Measurements from ENCODE around the gene MAGEA8. TPM values are rescaled to one million over a fixed set of nuclear protein-coding genes. Genes with fewer than 3 reads are reported as not detected.
A peak's percentile ranks its signal among the peaks of the same experiment; 100 is the strongest.
"Not testable (repeated sequence)": the region's sequence is repeated elsewhere in the genome, so short reads cannot be mapped to it uniquely, and the experiment has no call there.

The MAGEA8 gene
- total RNA-seq, 1 donor from 2014 or later, result not detected

DNA sequence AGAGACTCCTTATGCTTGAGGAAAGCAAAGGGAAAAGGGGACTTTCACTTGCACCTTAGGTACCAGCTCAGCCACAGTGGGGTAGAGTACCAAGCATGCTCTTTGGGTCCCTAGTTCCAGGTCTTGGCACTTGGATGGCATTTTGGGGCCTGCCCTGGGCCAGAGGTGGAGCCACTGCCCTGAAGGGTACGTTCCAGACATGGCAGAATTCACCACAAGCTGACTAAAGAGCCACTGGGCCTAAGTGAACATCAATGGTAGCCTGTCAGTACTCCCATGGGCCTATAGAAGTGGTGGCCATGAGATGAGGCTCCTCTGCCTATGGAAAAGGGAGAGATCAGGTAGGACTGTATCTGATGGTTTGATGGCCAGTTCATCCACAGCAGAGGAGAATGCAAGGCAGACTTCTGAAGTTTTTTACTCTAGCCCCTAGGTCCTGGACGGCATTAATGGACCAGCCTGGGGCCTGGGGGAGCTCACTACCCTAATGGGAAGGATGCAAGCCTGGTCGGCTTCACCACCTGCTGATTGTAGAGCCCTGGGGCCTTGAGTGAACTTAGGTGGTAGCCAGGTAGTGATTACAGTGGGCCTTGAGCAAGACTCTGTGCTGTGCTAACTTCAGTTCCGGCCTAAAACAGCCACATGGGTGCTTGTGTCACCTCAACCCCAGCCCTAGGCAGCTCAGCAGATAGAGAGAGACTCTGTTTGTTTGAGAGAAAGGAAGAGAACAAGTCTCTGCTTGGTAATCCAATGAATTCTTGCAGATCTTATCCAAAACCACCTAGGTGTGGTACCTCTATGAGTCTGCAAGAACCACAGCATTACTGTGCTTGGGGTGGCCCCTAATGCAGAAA lies 28.6 kb downstream of the MAGEA8 start:
- intact Hi-C loops (cut with micrococcal nuclease), result loop anchor here (10.0 kb wide), 2 partner anchors 75 to 665 kb away; no protein-coding TSS in a partner anchor
- no peak overlapping the region for H3K27ac Mint-ChIP-seq
- peaks cover 12% of the 10 kb centered on the region for H3K4me1 Mint-ChIP-seq (ENCODE audit: low read depth)
- peaks cover 10% of the 10 kb centered on the region for H3K9me3 Mint-ChIP-seq
- no peaks in the 10 kb centered on the region for H3K27me3 Mint-ChIP-seq (ENCODE audit: low read depth)
- no peak overlapping the region for H3K4me3 Mint-ChIP-seq (ENCODE audit: low read depth)
- peaks cover 4% of the 10 kb centered on the region for H3K36me3 Mint-ChIP-seq (ENCODE audit: low read depth)
- DNase-seq (ENCODE audit: low spot score), result no peak

DNA sequence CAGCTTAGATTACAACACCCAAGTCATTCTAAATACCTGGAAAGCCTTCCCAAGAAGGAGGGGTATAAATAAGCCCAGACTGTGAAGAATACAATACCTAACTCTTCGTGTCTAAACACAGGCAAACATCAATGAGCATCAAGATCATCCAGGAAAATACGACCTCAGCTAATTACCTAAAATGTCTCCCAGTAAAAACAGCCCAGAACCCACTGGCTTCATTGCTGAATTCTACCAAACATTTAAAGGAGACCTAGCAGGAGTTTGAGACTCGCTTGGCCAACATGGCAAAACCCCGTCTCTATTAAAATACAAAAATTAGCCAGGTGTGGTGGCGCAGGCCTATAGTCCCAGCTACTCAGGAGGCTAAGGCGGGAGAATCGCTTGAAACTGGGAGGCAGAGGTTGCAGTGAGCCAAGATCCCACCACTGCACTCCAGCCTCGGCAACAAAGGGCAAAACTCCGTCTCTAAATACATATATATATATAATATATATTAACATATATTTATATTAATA lies 29.3 kb downstream of the MAGEA8 start:
- intact Hi-C loops (cut with micrococcal nuclease), result loop anchor here (10.0 kb wide), 1 partner anchor 665 kb away; no protein-coding TSS in a partner anchor
- no peak overlapping the region for H3K27ac Mint-ChIP-seq
- no peak for DNase-seq (ENCODE audit: low spot score)

DNA sequence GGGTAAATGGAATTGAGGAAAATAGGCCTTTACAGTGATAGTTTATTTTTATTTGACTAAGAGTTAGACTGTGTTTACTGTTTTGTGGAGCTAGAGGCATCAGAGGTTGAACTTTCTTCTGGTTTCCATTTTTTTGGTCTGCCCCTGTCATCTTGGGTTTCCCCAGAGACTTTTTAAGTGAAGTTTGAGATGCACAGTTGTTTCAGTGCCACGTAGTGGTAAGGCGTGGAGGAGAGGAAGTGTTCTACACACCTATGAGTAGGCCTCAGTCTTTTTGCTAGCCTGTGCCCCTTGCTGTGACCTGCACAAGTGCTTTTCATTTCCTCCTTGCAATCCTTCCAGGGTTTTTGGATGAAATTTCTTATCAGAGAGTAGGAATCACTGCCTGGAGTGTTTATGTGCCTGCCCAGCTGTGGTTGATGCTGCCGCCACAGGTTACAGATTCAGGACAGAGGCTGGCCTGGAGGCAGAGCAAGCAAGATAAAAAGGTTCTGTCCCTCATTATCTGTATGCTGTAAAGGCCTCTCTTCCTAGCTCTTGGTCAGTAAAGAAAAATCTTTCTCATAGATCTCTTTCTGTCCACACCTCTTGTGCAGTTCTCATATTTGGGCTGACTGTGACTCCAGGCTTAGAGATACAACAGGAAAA lies 35.9 kb downstream of the MAGEA8 start:
- intact Hi-C loops (cut with micrococcal nuclease), result loop anchor here (10.0 kb wide), 1 partner anchor 658 kb away; no protein-coding TSS in a partner anchor
- no peak for DNase-seq (ENCODE audit: low spot score)
- H3K27ac Mint-ChIP-seq, result peak overlapping the region; percentile 70
- peaks cover 10% of the 10 kb centered on the region for H3K9me3 Mint-ChIP-seq
- H3K4me3 Mint-ChIP-seq (ENCODE audit: low read depth), result no peak overlapping the region
- peaks cover 4% of the 10 kb centered on the region for H3K36me3 Mint-ChIP-seq (ENCODE audit: low read depth)
- peaks cover 11% of the 10 kb centered on the region for H3K4me1 Mint-ChIP-seq (ENCODE audit: low read depth)
- no peaks in the 10 kb centered on the region for H3K27me3 Mint-ChIP-seq (ENCODE audit: low read depth)

More for the DNA sequence above, 29.3 kb downstream of the MAGEA8 start:
- H3K4me1 Mint-ChIP-seq (ENCODE audit: low read depth), result peaks cover 9% of the 10 kb centered on the region
- H3K4me3 Mint-ChIP-seq (ENCODE audit: low read depth), result no peak overlapping the region
- H3K27me3 Mint-ChIP-seq (ENCODE audit: low read depth), result no peaks in the 10 kb centered on the region
- peaks cover 4% of the 10 kb centered on the region for H3K36me3 Mint-ChIP-seq (ENCODE audit: low read depth)
- peaks cover 10% of the 10 kb centered on the region for H3K9me3 Mint-ChIP-seq

DNA sequence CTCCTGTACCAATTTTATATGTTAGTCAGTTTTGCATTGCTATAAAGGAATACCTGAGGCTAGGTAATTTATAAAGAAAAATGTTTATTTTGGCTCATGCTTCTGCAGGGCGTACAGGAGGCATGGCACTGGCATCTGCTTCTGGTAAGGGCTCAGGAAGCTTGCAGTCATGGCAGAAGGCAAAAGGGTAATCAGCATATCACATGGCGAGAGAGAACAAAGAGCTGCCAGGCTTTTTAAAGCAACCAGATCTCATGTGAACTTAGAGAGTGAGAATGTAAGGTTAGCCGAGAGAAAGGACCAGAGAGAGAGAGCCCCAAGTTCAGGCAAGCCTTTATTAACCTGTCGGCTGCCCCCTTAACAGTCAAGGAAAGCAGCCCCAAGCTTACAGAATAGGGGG lies 42.9 kb downstream of the MAGEA8 start:
- H3K4me1 Mint-ChIP-seq (ENCODE audit: low read depth); intact Hi-C loops (cut with micrococcal nuclease); H3K9me3 Mint-ChIP-seq; H3K27me3 Mint-ChIP-seq (ENCODE audit: low read depth); DNase-seq (ENCODE audit: low spot score); H3K36me3 Mint-ChIP-seq (ENCODE audit: low read depth); H3K4me3 Mint-ChIP-seq (ENCODE audit: low read depth); H3K27ac Mint-ChIP-seq: not testable (repeated sequence)

DNA sequence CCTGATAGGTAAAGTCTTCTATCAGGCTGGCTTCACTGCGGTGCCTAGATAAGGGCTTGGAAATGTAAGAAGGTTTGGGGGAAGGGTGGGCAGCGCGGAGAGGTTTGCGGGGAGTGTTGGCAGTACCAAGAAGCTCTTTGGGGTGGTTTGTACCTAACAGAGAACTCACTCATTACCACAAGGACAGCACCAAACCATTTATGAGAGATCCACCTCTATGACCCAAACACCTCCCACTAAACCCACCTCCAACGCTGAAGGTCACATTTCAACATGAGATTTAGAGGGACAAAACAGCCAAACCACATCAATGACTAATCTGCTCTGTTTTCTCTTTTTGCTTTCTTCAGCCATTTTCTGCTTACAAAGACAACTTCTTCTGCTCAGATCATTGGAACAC lies 43.5 kb downstream of the MAGEA8 start:
- DNase-seq (ENCODE audit: low spot score); intact Hi-C loops (cut with micrococcal nuclease); H3K36me3 Mint-ChIP-seq (ENCODE audit: low read depth); H3K27me3 Mint-ChIP-seq (ENCODE audit: low read depth); H3K4me1 Mint-ChIP-seq (ENCODE audit: low read depth); H3K4me3 Mint-ChIP-seq (ENCODE audit: low read depth); H3K9me3 Mint-ChIP-seq; H3K27ac Mint-ChIP-seq: not testable (repeated sequence)

DNA sequence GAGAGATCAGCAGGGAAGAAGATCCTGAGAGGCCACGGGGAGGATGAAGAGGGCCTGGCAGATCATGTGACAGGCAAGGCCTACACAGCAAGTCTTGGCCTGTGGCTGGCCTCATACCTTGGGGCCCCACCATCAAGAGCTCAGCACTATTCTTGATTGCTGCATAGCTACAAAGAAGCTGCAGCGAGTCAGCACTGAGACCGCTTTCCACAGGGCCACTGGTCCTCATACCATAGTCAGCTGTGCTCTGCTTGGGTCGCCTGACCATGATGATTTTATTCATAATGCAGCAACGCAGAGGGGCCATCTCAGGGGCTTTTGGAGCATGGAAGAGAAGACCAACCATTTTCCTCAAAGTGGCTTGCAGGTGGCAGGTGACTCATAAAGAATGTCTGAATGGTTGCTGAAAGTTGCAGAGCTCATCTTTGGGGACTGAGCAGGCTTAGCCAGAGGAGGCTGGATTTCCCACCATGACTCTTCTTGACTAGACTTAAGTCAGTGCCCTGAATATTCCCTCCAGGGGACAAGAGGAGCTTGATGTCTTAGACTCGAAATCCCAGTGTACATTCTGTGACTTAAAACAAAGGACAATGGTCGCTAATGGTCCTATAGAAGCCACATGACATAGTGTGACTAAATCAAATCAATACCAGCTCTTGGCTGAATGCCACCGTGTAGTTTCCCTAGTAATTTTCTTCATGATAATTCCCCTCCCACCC lies 46.4 kb downstream of the MAGEA8 start:
- H3K27ac Mint-ChIP-seq; H3K36me3 Mint-ChIP-seq (ENCODE audit: low read depth); H3K9me3 Mint-ChIP-seq; H3K4me3 Mint-ChIP-seq (ENCODE audit: low read depth); H3K4me1 Mint-ChIP-seq (ENCODE audit: low read depth); DNase-seq (ENCODE audit: low spot score); intact Hi-C loops (cut with micrococcal nuclease); H3K27me3 Mint-ChIP-seq (ENCODE audit: low read depth): not testable (repeated sequence)

DNA sequence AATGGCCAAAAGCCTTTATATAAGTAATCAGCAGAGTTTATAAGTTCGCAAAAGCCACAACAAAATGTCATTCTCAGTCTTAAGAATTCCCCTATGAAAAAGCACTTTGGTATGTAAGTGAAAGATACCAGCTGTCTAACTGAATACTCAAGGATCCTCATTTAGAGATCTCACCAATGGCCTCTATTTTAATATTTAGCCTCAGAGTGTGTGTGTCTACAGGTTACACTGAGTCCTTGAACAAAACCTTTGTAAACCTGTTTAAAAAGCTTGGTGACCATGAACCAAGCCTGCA lies 46.9 kb downstream of the MAGEA8 start:
- intact Hi-C loops (cut with micrococcal nuclease); H3K4me1 Mint-ChIP-seq (ENCODE audit: low read depth); H3K36me3 Mint-ChIP-seq (ENCODE audit: low read depth); DNase-seq (ENCODE audit: low spot score); H3K4me3 Mint-ChIP-seq (ENCODE audit: low read depth); H3K9me3 Mint-ChIP-seq; H3K27me3 Mint-ChIP-seq (ENCODE audit: low read depth); H3K27ac Mint-ChIP-seq: not testable (repeated sequence)

DNA sequence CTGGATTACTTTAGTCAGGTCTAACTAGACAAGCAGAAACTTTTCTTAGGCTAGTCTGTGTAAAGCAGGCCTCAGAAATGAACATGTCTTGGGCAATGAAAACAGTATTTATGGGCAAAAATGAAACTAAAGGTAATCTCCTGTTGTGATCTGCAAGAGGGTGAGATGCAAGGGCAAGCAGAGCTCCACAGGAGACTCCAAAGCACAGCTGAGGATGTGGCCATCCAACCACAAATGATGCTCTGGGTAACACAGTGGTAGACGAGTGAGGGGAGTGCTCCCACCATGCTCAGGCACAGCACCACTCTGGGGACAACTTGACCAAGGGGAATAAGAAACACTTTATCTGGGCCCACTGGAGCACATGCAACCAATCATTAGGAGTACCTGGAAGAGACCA lies 47.7 kb downstream of the MAGEA8 start:
- H3K4me1 Mint-ChIP-seq (ENCODE audit: low read depth); DNase-seq (ENCODE audit: low spot score); H3K36me3 Mint-ChIP-seq (ENCODE audit: low read depth); H3K4me3 Mint-ChIP-seq (ENCODE audit: low read depth); H3K9me3 Mint-ChIP-seq; intact Hi-C loops (cut with micrococcal nuclease); H3K27me3 Mint-ChIP-seq (ENCODE audit: low read depth): not testable (repeated sequence)
- H3K27ac Mint-ChIP-seq, result peak overlapping the region; percentile 78

DNA sequence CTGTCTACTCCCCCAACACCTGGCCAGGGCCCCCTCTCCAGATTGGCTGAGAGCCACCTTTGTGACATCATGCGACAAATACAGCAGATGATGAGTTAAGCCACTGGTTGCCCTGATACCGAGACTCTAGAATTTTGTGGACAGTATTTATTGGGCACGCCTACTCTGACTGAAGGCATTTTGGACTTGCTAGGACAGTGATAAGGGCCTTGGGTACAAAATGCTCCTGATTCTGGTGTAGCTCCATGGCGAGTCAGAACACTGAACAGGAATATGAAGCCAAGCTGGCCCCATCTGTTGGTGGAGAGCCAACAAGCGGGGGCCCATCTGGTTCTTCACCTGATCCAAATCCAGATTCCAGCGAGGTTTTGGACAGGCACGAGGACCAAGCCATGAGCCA lies 48.4 kb downstream of the MAGEA8 start, which contains the start of gene HSFX4:
HSFX4 (plus strand) TSS at position 174 of the 400 bp plus-strand sequence; CDS start at position 246, 72 bp downstream.
- peak within 1 kb of the TSS; percentile 78 for H3K27ac Mint-ChIP-seq
- intact Hi-C loops (cut with micrococcal nuclease); H3K27me3 Mint-ChIP-seq (ENCODE audit: low read depth); DNase-seq (ENCODE audit: low spot score); H3K4me1 Mint-ChIP-seq (ENCODE audit: low read depth); H3K9me3 Mint-ChIP-seq; H3K36me3 Mint-ChIP-seq (ENCODE audit: low read depth); H3K4me3 Mint-ChIP-seq (ENCODE audit: low read depth): not testable (repeated sequence)

DNA sequence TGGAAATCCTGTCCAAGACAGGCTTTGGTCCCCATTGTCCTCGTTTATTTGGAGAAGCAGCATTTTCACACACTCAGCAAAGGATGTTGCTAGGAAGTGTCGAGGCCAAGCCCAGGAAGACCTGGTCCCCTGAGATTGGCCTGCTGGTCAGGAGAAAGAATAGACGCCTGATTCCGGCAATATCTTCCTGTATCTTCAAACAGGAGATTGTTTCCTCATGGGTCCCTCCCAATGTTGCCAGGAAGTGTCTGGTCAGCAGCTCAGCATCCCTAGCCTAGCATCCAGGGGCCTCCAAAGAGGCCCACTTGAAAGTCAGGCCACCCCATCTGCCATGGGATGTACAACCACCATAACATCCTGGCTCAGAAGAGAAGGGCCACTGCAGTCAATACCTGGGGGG lies 50.4 kb downstream of the MAGEA8 start:
- intact Hi-C loops (cut with micrococcal nuclease), result loop anchor here (10.0 kb wide), 2 partner anchors 763 to 963 kb away; partner anchors contain the start of genes CD99L2 and MTMR1
- not testable (repeated sequence) for H3K4me3 Mint-ChIP-seq (ENCODE audit: low read depth); H3K4me1 Mint-ChIP-seq (ENCODE audit: low read depth); DNase-seq (ENCODE audit: low spot score); H3K27me3 Mint-ChIP-seq (ENCODE audit: low read depth); H3K9me3 Mint-ChIP-seq; H3K36me3 Mint-ChIP-seq (ENCODE audit: low read depth); H3K27ac Mint-ChIP-seq

DNA sequence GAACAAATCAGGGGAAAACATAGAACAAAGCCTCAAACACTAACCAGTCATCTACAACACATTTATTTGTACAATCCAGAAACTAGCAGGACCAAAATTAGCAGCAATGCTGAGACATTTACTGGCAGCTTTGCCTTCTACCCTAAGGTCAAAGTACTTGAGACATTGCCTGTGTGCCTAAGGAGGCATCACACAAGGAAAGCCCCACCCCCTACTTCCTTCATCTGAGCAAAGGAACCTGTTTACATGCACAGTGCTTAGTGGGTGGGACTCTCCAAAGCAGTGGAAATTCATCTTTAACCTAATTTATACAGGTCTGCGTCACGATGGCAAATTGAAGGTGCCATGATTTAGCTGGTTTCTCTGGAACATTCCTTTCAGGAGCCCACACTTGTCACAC lies 51.2 kb downstream of the MAGEA8 start:
- not testable (repeated sequence) for H3K36me3 Mint-ChIP-seq (ENCODE audit: low read depth); H3K4me3 Mint-ChIP-seq (ENCODE audit: low read depth)
- intact Hi-C loops (cut with micrococcal nuclease), result loop anchor here (10.0 kb wide), 2 partner anchors 763 to 963 kb away; partner anchors contain the start of genes CD99L2 and MTMR1

DNA sequence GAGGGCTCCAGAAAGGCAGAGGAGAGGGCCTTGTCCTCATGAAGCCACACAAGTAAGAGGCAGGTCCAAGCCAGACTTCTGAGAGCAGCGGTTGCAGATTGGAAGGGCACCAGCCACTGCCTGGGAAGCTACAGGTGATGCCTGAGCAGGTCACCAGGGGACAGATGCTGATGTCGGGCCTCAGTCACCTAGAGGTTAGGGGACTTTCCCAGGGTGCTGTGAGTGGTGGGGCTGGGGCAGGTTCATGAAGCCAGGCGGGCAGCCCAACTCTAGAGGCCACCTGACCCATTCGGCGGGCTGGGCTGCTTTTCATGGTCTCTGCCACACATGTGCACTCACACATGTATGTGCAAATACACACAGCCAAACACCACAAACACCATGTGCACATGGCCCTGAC lies 52.0 kb downstream of the MAGEA8 start:
- not testable (repeated sequence) for H3K27me3 Mint-ChIP-seq (ENCODE audit: low read depth); H3K4me3 Mint-ChIP-seq (ENCODE audit: low read depth); H3K9me3 Mint-ChIP-seq; DNase-seq (ENCODE audit: low spot score); H3K4me1 Mint-ChIP-seq (ENCODE audit: low read depth); H3K27ac Mint-ChIP-seq; H3K36me3 Mint-ChIP-seq (ENCODE audit: low read depth)
- intact Hi-C loops (cut with micrococcal nuclease), result loop anchor here (10.0 kb wide), 2 partner anchors 762 to 962 kb away; partner anchors contain the start of genes CD99L2 and MTMR1

More for the DNA sequence above, 51.2 kb downstream of the MAGEA8 start:
- DNase-seq (ENCODE audit: low spot score); H3K27me3 Mint-ChIP-seq (ENCODE audit: low read depth); H3K4me1 Mint-ChIP-seq (ENCODE audit: low read depth); H3K9me3 Mint-ChIP-seq; H3K27ac Mint-ChIP-seq: not testable (repeated sequence)

Measured in activated T-helper 2 cell treated with anti-CD3 and anti-CD28 coated beads, Interferon-gamma antibody, Interleukin-2, Interleukin-4, amounts not matched to agents 10 μg/mL and 5 μg/mL and 100 μg/mL, durations not matched to agents 14 hours and 24 hours and 36 hours (primary cell).